ENCODE data around the gene ZNF444. TPM values are rescaled to one million over a fixed set of nuclear protein-coding genes. Genes with fewer than 3 reads are reported as not detected.

The ZNF444 gene
- total and polyA plus RNA-seq, 8 donors: 35.4 to 52.3 (median 42.6) TPM

GRCh38 chr19:56110515-56111448 is 30.3 kb upstream of the ZNF444 start:
- DNase-seq (peak in 2 of 4 donors; percentile 56 to 75), ATAC-seq (peak; percentile 80)
- H3K4me3 ChIP-seq: no peak overlapping the region
- H3K27ac ChIP-seq: peak overlapping the region; percentile 57 to 74
- intact Hi-C loops (cut with DNase I): no loop called here
- no peaks in the 10 kb centered on the region for H3K9me3 ChIP-seq
- no peaks in the 10 kb centered on the region for H3K27me3 ChIP-seq
- TF ChIP-seq, protein P1, sequence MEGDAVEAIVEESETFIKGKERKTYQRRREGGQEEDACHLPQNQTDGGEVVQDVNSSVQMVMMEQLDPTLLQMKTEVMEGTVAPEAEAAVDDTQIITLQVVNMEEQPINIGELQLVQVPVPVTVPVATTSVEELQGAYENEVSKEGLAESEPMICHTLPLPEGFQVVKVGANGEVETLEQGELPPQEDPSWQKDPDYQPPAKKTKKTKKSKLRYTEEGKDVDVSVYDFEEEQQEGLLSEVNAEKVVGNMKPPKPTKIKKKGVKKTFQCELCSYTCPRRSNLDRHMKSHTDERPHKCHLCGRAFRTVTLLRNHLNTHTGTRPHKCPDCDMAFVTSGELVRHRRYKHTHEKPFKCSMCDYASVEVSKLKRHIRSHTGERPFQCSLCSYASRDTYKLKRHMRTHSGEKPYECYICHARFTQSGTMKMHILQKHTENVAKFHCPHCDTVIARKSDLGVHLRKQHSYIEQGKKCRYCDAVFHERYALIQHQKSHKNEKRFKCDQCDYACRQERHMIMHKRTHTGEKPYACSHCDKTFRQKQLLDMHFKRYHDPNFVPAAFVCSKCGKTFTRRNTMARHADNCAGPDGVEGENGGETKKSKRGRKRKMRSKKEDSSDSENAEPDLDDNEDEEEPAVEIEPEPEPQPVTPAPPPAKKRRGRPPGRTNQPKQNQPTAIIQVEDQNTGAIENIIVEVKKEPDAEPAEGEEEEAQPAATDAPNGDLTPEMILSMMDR (IDR thresholded peaks at IDR 0.05): no peak
- peaks cover 0 to 15% of the 10 kb centered on the region in 2 donors for H3K36me3 ChIP-seq
- peaks cover 57 to 99% of the 10 kb centered on the region in 2 donors for H3K4me1 ChIP-seq

- ATAC-seq (peak; percentile 64), DNase-seq (peak in 2 of 4 donors; percentile 78 to 91)
- Histone ChIP-seq H3K9me3 (no peaks in the 10 kb centered on the region), H3K27ac (peak overlapping the region; percentile 57 to 74), H3K4me3 (peak overlapping the region in 1 of 2 donors; percentile 11), H3K4me1 (peaks cover 57 to 96% of the 10 kb centered on the region in 2 donors), H3K36me3 (peaks cover 0 to 7% of the 10 kb centered on the region in 2 donors), H3K27me3 (no peaks in the 10 kb centered on the region)
- TF ChIP-seq, protein P1 (IDR thresholded peaks at IDR 0.05): no peak
- intact Hi-C loops (cut with DNase I): no loop called here
Measured at GRCh38 chr19:56111601-56112312, 29.3 kb upstream of the ZNF444 start.

- intact Hi-C loops (cut with DNase I): no loop called here
- no peak for ATAC-seq
Measured at GRCh38 chr19:56112313-56112709, 28.8 kb upstream of the ZNF444 start.

GRCh38 chr19:56113074-56113632 is 27.9 kb upstream of the ZNF444 start:
- peaks cover 0 to 14% of the 10 kb centered on the region in 2 donors for H3K36me3 ChIP-seq
- TF ChIP-seq, protein P1 (IDR thresholded peaks at IDR 0.05): no peak
- H3K4me1 ChIP-seq: peaks cover 57 to 98% of the 10 kb centered on the region in 2 donors
- H3K4me3 ChIP-seq: no peak overlapping the region
- H3K9me3 ChIP-seq: no peaks in the 10 kb centered on the region
- DNase-seq (no peak), ATAC-seq (no peak)
- H3K27me3 ChIP-seq: no peaks in the 10 kb centered on the region
- intact Hi-C loops (cut with DNase I): no loop called here
- H3K27ac ChIP-seq: peak overlapping the region in 1 of 2 donors; percentile 41

More at GRCh38 chr19:56112313-56112709, 28.8 kb upstream of the ZNF444 start:
- Histone ChIP-seq H3K9me3 (no peaks in the 10 kb centered on the region), H3K4me1 (peaks cover 57 to 96% of the 10 kb centered on the region in 2 donors), H3K4me3 (no peak overlapping the region), H3K27ac (peak overlapping the region; percentile 57 to 74), H3K27me3 (no peaks in the 10 kb centered on the region), H3K36me3 (peaks cover 0 to 5% of the 10 kb centered on the region in 2 donors)
- no peak for DNase-seq
- TF ChIP-seq, protein P1 (IDR thresholded peaks at IDR 0.05): no peak
